LNCAP (cell line): ENCODE measurements around the gene SARS1.

ENCODE experiments used
- CTCF ChIP-seq: fragments of 450-650 bp; IDR thresholded peaks from 2 replicates; pipeline ENCODE4 v1.5.1; 2017; ENCODE audit warnings: mild to moderate bottlenecking

SARS1 gene

DNA sequence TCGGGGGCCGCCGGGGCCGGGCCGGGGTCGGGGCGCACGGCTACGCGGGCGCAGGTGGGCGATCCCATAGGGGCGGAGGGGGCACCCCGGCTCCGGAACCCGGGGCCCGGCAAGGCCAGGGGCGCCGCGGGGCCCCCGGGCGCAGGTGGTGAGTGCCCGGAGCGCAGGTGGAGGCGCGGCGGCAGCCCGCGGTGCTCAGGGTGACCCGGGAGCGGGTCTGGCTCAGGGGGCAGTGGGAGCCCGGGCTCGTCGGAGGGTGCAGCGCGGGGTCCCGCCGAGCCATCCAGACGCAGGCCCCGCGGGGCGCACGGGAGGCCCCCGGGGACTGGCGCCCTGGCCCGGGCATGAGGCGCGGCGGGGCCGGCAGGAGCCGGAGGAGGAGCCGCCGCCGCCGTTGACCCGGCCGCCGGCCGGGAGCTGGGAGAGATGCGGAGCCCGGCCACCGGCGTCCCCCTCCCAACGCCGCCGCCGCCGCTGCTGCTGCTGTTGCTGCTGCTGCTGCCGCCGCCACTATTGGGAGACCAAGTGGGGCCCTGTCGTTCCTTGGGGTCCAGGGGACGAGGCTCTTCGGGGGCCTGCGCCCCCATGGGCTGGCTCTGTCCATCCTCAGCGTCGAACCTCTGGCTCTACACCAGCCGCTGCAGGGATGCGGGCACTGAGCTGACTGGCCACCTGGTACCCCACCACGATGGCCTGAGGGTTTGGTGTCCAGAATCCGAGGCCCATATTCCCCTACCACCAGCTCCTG, 36.1 kb downstream of the SARS1 start:
- no peak for TF ChIP-seq CTCF

DNA sequence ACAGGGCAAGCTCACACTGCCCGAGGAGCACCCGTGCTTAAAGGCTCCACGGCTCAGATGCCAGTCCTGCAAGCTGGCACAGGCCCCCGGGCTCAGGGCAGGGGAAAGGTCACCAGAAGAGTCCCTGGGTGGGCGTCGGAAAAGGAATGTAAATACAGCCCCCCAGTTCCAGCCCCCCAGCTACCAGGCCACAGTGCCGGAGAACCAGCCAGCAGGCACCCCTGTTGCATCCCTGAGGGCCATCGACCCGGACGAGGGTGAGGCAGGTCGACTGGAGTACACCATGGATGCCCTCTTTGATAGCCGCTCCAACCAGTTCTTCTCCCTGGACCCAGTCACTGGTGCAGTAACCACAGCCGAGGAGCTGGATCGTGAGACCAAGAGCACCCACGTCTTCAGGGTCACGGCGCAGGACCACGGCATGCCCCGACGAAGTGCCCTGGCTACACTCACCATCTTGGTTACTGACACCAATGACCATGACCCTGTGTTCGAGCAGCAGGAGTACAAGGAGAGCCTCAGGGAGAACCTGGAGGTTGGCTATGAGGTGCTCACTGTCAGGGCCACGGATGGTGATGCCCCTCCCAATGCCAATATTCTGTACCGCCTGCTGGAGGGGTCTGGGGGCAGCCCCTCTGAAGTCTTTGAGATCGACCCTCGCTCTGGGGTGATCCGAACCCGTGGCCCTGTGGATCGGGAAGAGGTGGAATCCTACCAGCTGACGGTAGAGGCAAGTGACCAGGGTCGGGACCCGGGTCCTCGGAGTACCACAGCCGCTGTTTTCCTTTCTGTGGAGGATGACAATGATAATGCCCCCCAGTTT, 36.9 kb downstream of the SARS1 start:
- TF ChIP-seq CTCF = no peak

DNA sequence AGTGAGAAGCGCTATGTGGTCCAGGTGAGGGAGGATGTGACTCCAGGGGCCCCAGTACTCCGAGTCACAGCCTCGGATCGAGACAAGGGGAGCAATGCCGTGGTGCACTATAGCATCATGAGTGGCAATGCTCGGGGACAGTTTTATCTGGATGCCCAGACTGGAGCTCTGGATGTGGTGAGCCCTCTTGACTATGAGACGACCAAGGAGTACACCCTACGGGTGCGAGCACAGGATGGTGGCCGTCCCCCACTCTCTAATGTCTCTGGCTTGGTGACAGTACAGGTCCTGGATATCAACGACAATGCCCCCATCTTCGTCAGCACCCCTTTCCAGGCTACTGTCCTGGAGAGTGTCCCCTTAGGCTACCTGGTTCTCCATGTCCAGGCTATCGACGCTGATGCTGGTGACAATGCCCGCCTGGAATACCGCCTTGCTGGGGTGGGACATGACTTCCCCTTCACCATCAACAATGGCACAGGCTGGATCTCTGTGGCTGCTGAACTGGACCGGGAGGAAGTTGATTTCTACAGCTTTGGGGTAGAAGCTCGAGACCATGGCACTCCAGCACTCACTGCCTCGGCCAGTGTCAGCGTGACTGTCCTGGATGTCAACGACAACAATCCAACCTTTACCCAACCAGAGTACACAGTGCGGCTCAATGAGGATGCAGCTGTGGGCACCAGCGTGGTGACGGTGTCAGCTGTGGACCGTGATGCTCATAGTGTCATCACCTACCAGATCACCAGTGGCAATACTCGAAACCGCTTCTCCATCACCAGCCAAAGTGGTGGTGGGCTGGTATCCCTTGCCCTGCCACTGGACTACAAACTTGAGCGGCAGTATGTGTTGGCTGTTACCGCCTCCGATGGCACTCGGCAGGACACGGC, 37.8 kb downstream of the SARS1 start:
- no peak for TF ChIP-seq CTCF

DNA sequence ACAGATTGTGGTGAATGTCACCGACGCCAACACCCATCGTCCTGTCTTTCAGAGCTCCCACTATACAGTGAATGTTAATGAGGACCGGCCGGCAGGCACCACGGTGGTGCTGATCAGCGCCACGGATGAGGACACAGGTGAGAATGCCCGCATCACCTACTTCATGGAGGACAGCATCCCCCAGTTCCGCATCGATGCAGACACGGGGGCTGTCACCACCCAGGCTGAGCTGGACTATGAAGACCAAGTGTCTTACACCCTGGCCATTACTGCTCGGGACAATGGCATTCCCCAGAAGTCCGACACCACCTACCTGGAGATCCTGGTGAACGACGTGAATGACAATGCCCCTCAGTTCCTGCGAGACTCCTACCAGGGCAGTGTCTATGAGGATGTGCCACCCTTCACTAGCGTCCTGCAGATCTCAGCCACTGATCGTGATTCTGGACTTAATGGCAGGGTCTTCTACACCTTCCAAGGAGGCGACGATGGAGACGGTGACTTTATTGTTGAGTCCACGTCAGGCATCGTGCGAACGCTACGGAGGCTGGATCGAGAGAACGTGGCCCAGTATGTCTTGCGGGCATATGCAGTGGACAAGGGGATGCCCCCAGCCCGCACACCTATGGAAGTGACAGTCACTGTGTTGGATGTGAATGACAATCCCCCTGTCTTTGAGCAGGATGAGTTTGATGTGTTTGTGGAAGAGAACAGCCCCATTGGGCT, 38.6 kb downstream of the SARS1 start:
- no peak for TF ChIP-seq CTCF

- TF ChIP-seq CTCF = no peak
These were observed 39.4 kb downstream of the SARS1 start for GRCh38 chr1:109252893-109253802.

DNA sequence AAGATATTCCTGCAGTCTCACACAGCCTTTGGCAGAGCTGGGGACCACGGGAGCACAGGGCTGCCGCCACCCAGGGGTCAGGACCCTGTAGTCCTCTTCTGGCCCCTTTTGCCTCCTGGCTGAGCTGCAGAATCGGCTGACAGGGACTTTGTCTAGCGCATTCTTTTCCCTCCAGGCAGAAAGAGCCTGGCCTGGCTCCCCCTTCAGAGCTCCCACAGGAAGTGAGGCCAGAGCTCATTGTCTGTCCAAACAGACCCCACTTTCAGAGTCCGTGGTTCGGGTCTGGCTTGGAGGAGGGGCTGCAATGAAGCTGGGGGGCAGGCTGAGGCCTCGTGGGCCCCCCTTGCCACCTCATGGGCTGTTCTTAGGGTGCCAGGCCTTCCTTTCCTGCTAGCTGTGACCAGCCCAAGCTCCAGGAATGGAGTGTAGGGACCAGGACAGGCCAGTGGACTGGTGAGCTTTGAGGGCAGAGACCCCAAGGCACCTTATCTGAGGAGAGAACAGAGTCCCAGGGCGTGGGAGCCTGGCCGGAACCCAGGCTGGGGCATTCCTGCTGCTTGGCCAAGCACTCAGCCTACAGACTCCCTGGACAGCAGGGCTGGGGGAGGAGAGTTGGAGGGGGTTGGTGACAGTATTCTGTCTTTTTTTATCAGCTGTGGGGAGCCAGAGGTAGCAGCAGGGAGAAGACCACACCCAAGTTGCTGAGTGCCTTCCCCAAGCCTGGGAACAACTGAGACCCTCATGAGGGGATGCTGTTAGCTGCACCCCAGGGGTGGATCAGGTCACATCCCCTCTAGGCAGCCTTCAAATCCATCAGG, 40.3 kb downstream of the SARS1 start:
- no peak for TF ChIP-seq CTCF
